Stimulated activated CD4-positive, alpha-beta T cell treated with anti-CD3 and anti-CD28 coated beads, Interleukin-1b, Interleukin-23, amount 100 ng/mL, for 1 hour (primary cell): ENCODE measurements around the gene PPP1R26.
A peak's percentile ranks its signal among the peaks of the same experiment; 100 is the strongest.

ENCODE experiments used
- DNase-seq, 2 donors: peaks; one replicate each; pipeline ENCODE4 v3.0.0-alpha.2; 2020; ENCODE audit warnings: low read depth in 2 of 2

The PPP1R26 gene

GRCh38 chr9:135464181-135464580 is 15.4 kb upstream of the PPP1R26 start:
- no peak for DNase-seq

GRCh38 chr9:135468854-135469521 is 10.6 kb upstream of the PPP1R26 start:
- DNase-seq: peak in 1 of 2 donors; percentile 11

GRCh38 chr9:135471791-135472640 is 7.6 kb upstream of the PPP1R26 start:
- DNase-seq: no peak

GRCh38 chr9:135473972-135474543 is 5.5 kb upstream of the PPP1R26 start:
- no peak for DNase-seq

GRCh38 chr9:135474915-135475314 is 4.7 kb upstream of the PPP1R26 start:
- no peak for DNase-seq

- no peak for DNase-seq
Observed at GRCh38 chr9:135476561-135477355, 2.8 kb upstream of the PPP1R26 start.

GRCh38 chr9:135478191-135478590 is 1.4 kb upstream of the PPP1R26 start:
- DNase-seq: no peak

- no peak for DNase-seq
Observed at GRCh38 chr9:135478829-135479468, 633 bp upstream of the PPP1R26 start.

GRCh38 chr9:135480071-135480939 is 723 bp downstream of the PPP1R26 start:
- no peak for DNase-seq

GRCh38 chr9:135480940-135481310 is 1.3 kb downstream of the PPP1R26 start:
- DNase-seq: no peak

GRCh38 chr9:135482015-135482754 is 2.6 kb downstream of the PPP1R26 start:
- DNase-seq: no peak

- no peak for DNase-seq
Observed at GRCh38 chr9:135484460-135485277, 5.1 kb downstream of the PPP1R26 start.

- DNase-seq: no peak
Observed at GRCh38 chr9:135485385-135485784, 5.8 kb downstream of the PPP1R26 start.

GRCh38 chr9:135485832-135486231 is 6.2 kb downstream of the PPP1R26 start:
- no peak for DNase-seq

- DNase-seq: no peak
Observed at GRCh38 chr9:135486267-135487065, 6.9 kb downstream of the PPP1R26 start.

- no peak for DNase-seq
Observed at GRCh38 chr9:135487281-135488012, 7.9 kb downstream of the PPP1R26 start.

- no peak for DNase-seq
Observed at GRCh38 chr9:135488013-135488330, 8.4 kb downstream of the PPP1R26 start.

- no peak for DNase-seq
Observed at GRCh38 chr9:135488527-135488926, 8.9 kb downstream of the PPP1R26 start.
